ENCODE data around the gene ETV1. TPM values are rescaled to one million over a fixed set of nuclear protein-coding genes. Genes with fewer than 3 reads are reported as not detected.

ETV1 gene
- total and polyA plus RNA-seq, 2 of the 4 experiments (the other 2 are of a cell fraction), result 8.6 to 21.1 TPM

GRCh38 chr7:13880789-13881188, 108.7 kb downstream of the ETV1 start:
- 0 out of 2 replicates have a peak overlapping the region, but pooled peaks have one; percentile 57 for H2BK20ac ChIP-seq (ENCODE audit: low read depth, low read length)
- ChIA-PET CTCF (interaction anchor here (1.0 kb wide), 1 partner anchor 81 kb away, joined by 3 read pairs; no protein-coding TSS in a partner anchor), POLR2A (ENCODE audit: unreplicated experiment) (no interaction called here)
- H2AK5ac ChIP-seq (ENCODE audit: low read depth, low read length), result no peak overlapping the region
- H3K4me2 ChIP-seq (ENCODE audit: low read depth, low read length), result no peak overlapping the region; the same call in 1 of the 2 replicates
- H4K8ac ChIP-seq (ENCODE audit: low read depth in 2 of 2, low read length in 2 of 2), result peak overlapping the region in 1 of 2 experiments; percentile 53; a peak in 1 of 4 replicates
- dilution Hi-C loops (cut with HindIII; ENCODE audit: low sequenced_read_pairs, unreplicated experiment) (no loop called here), in situ Hi-C loops (cut with MboI; ENCODE audit: low sequenced_read_pairs) (no loop called here), intact Hi-C loops (cut with micrococcal nuclease) (no loop called here)
- no peak overlapping the region for H2BK15ac ChIP-seq (ENCODE audit: low read depth, low read length)
- H2BK5ac ChIP-seq (ENCODE audit: low read depth, low read length, poor library complexity, severe bottlenecking), result peak overlapping the region; percentile 94
- no peak overlapping the region for H3K23ac ChIP-seq (ENCODE audit: low read depth, low read length)
- H3K9ac ChIP-seq (ENCODE audit: low read depth, low read length), result no peak overlapping the region
- no peak for TF ChIP-seq USF2 (IDR thresholded peaks at IDR 0.05; ENCODE audit: low read depth, low read length)
- TF ChIP-seq MAZ (IDR thresholded peaks at IDR 0.05; ENCODE audit: borderline replicate concordance, low read depth, low read length), result no peak
- TF ChIP-seq FOS (IDR thresholded peaks at IDR 0.05; ENCODE audit: low read depth, low read length), result no peak
- TF ChIP-seq RFX5 (IDR thresholded peaks at IDR 0.05; ENCODE audit: low read depth, low read length), result no peak
- TF ChIP-seq MAFK (IDR thresholded peaks at IDR 0.05; ENCODE audit: low read depth, low read length), result no peak
- no peak for TF ChIP-seq CEBPB (IDR thresholded peaks at IDR 0.05; ENCODE audit: low read depth, low read length)
- no peak for TF ChIP-seq NFE2L2 (IDR thresholded peaks at IDR 0.05; ENCODE audit: low read depth, low read length)
- TF ChIP-seq CHD1 (IDR thresholded peaks at IDR 0.05; ENCODE audit: low read depth, low read length), result no peak
- TF ChIP-seq BHLHE40 (IDR thresholded peaks at IDR 0.05; ENCODE audit: low read depth, low read length), result no peak
- TF ChIP-seq RCOR1 (IDR thresholded peaks at IDR 0.05; ENCODE audit: insufficient replicate concordance, low read length), result no peak
- no peak for TF ChIP-seq RAD21 (IDR thresholded peaks at IDR 0.05; ENCODE audit: low read length)
- TF ChIP-seq SMC3 (IDR thresholded peaks at IDR 0.05; ENCODE audit: low read depth, low read length), result no peak
- no peak for TF ChIP-seq ELK1 (IDR thresholded peaks at IDR 0.05; ENCODE audit: borderline replicate concordance, low read depth, low read length)
- TF ChIP-seq MXI1 (IDR thresholded peaks at IDR 0.05; ENCODE audit: borderline replicate concordance, low read depth, low read length), result no peak
- TF ChIP-seq CTCF (conservative IDR thresholded peaks at IDR 0.05; ENCODE audit: low read depth, low read length), result no peak
- no peak for TF ChIP-seq POLR2A (IDR thresholded peaks at IDR 0.05; ENCODE audit: low read depth, low read length)
- H3K27ac ChIP-seq (ENCODE audit: insufficient read depth, low read length), result no peak overlapping the region
- peak; percentile 73 for ATAC-seq (ENCODE audit: low read depth)
- no TSS peak for BruUV-seq (replicated peaks)
- H2AK9ac ChIP-seq (replicated peaks; ENCODE audit: low read depth, low read length, poor library complexity), result no peak overlapping the region
- H2AFZ ChIP-seq (replicated peaks; ENCODE audit: low read length, poor library complexity), result no peak overlapping the region
- H3K4me1 ChIP-seq (ENCODE audit: control insufficient read depth, insufficient read depth, low read length), result peaks cover 3% of the 10 kb centered on the region
- no peaks in the 10 kb centered on the region for H4K20me1 ChIP-seq (ENCODE audit: insufficient read depth, low read length)
- WGBS, 2 experiments (ENCODE audit: extremely low coverage in 2 of 2, insufficient read length in 1 of 2), result no CpG with 5 or more reads among the region's 2 CpGs
- peak overlapping the region; percentile 16; the same call in 1 of the 2 replicates for H2BK120ac ChIP-seq (ENCODE audit: low read depth, low read length)
- no peaks in the 10 kb centered on the region for H3K9me3 ChIP-seq (ENCODE audit: control insufficient read depth, insufficient read depth, low read length)
- H4K5ac ChIP-seq (ENCODE audit: low read depth, low read length), result no peak overlapping the region
- no peak overlapping the region for H3K4me3 ChIP-seq (ENCODE audit: insufficient read depth, low read depth, low read length)
- H3K9me1 ChIP-seq (ENCODE audit: insufficient read depth, low read length), result peaks cover 3% of the 10 kb centered on the region
- no peak overlapping the region for H3K14ac ChIP-seq (replicated peaks; ENCODE audit: low read depth, low read length)
- peak overlapping the region; percentile 33; the same call in 1 of the 2 replicates for H3K4ac ChIP-seq (ENCODE audit: low read depth, low read length)
- H3K36me3 ChIP-seq (ENCODE audit: control insufficient read depth, insufficient read depth, low read length), result no peaks in the 10 kb centered on the region
- H3K79me1 ChIP-seq (ENCODE audit: low read depth in 1 of 2, low read length in 2 of 2), result no peaks in the 10 kb centered on the region
- H3K18ac ChIP-seq (ENCODE audit: low read depth, low read length), result no peak overlapping the region
- DNase-seq, result peak; percentile 91
- no peak overlapping the region for H3K56ac ChIP-seq (ENCODE audit: extremely low read depth, insufficient read depth, low read length)
- H4K91ac ChIP-seq (ENCODE audit: insufficient read depth, low read depth, low read length), result no peak overlapping the region
- H3K27me3 ChIP-seq (ENCODE audit: control insufficient read depth, insufficient read depth, low read length), result no peaks in the 10 kb centered on the region
